Right lobe of liver (tissue), 4 donors: ENCODE data around the gene BMERB1.

Experiments
- CTCF ChIP-seq, 4 donors: fragments of 200-600 bp in 3 of 4; fragments of 450-650 bp in 1 of 4; IDR thresholded peaks; one replicate each; pipeline versions ENCODE4 v1.5.1 to v1.8.0; 2016 to 2022; ENCODE audit warnings: antibody characterized with exemption in 4 of 4, mild to moderate bottlenecking in 2 of 4
- POLR2A ChIP-seq: fragments of 450-650 bp; IDR thresholded peaks from one replicate; pipeline ENCODE4 v1.6.1; 2017; ENCODE audit warnings: antibody characterized with exemption, mild to moderate bottlenecking
- donor health status: DM: no; HTN: no; CAD: no.
- donor health status: DM: no; HTN: no; CAD: no.
- donor health status: DM: no; HTN: yes; CAD: no.

- TF ChIP-seq CTCF (IDR thresholded peaks at IDR 0.05) (no peak), POLR2A (no peak)
Measured at GRCh38 chr16:15529673-15530072, 95.3 kb downstream of the BMERB1 start.
